Measurements from ENCODE around the gene SERF2.

GRCh38 chr15:43748376-43748775 is 43.7 kb upstream of the SERF2 start:
- no peak for TF ChIP-seq EZH2 (IDR thresholded peaks at IDR 0.05; ENCODE audit: borderline replicate concordance, insufficient read depth, low read length, poor library complexity, severe bottlenecking)
- no peak for TF ChIP-seq CTCF (IDR thresholded peaks at IDR 0.05; ENCODE audit: poor library complexity, severe bottlenecking)
- TF ChIP-seq REST (IDR thresholded peaks at IDR 0.05; ENCODE audit: borderline replicate concordance): no peak
- no peak for TF ChIP-seq EP300 (conservative IDR thresholded peaks at IDR 0.05; ENCODE audit: poor library complexity, severe bottlenecking)

All from neural cell (in vitro differentiated cells).